NCI-H128 (cell line): ENCODE results near the gene OLIG3.

Source experiments
- DNase-seq: peaks from one replicate; lab custom pipeline; 2025; ENCODE audit not compliant: unreplicated experiment; lab: John Stamatoyannopoulos, UW

Gene OLIG3

GRCh38 chr6:137471986-137472385 lies 22.2 kb downstream of the OLIG3 start:
- DNase-seq: no peak

DNA sequence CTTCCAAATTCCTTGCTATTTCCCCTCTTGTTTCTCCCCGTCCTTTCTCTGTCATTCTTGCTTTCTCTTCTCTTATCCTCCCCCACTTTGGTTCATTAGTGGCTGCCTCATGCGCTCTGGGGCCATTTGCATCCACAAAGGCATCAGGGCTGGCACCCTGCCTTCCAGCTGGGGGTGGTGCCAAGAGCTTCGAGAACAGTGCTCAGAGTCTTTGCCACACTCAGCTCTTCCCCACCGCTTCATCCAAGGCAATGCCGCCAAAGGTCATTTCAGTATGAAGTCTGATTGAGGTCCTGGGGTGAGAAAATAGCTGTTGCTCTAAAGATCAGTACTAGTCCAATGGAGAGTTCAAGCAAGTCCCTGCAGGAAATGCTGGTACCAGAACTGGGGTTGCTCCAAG lies 22.7 kb downstream of the OLIG3 start:
- DNase-seq: no peak

DNA sequence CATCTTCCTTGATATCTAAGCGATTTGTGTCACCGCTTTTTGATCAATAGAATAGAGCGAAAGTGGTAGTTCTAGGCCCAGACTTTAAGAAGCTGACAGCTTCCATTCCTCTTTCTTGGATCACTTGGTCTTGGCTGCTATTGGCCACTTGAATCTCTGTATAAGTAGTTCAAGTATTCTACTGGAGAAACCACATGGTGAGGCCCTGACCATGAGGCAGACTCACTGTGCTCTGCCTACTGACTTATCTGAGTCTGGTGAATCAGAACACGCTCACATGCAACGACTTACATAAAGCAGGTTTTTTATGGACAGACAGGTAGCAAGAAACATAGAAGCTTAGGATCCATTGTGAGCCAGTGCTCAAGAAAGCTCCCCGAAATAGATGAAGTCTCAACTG lies 27.0 kb downstream of the OLIG3 start:
- DNase-seq: no peak

GRCh38 chr6:137465378-137466009 lies 28.7 kb downstream of the OLIG3 start:
- no peak for DNase-seq

DNA sequence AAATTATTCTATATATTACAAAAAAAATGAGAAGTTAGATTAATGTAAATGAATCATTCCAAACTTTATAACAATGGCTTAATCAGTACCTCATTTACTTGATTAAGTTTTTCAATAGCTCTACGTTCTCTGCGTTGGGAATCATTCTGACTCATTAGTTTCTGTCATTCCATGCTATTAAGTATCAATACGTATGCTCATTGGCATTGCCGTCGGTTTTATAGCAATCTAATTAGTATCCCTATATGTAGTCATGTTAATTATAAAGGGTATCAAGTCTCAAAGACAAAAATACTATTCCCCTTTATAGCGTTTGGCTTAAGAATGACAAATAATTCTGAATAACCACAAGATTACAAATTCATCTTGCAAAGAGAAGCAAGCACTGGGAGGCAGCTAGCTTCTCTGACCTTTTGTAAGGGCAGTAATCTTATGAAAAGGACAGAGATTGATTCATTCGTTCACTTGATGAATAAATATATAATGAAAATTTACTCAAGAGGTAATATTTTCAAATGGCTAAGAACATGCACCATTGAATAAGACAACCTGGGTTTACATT lies 41.8 kb downstream of the OLIG3 start:
- DNase-seq: no peak

DNA sequence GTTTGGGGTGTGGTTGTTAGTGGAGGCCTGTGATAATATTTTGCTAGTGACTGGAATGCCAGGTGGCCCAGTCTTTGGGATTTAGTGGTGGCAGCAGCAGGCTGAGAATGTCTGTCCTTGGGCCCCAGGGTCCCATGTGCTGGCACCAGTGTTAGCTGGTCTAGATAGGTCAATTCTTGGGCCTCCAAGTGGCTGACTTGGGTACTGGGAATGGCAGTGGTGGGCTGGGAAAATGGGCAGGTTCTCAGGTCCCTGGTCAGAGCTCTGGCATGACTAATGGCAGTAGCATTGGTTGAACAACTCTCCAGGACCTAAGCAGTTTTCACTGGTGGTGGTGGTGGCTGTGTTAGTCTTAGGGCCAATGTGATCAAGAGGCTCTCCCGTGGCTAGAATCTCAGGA lies 50.3 kb downstream of the OLIG3 start:
- DNase-seq: no peak
